Choroid plexus epithelial cell (primary cell): ENCODE data around the gene GNPTAB.

Experiments used
- DNase-seq: peaks from one replicate; pipeline ENCODE4 v3.0.0-alpha.2; 2010; ENCODE audit warnings: low read depth
- H3K4me3 ChIP-seq: 2 replicates; pipeline ENCODE4 v1.5.1; 2011; ENCODE audit warnings: low read depth, mild to moderate bottlenecking, control low read depth, low read length, moderate library complexity
- CTCF ChIP-seq: conservative IDR thresholded peaks from 2 replicates; pipeline ENCODE4 v1.5.1; 2011; ENCODE audit warnings: low read depth, mild to moderate bottlenecking, control low read depth, inconsistent platforms, low read length, moderate library complexity

Gene GNPTAB

GRCh38 chr12:101847325-101847724, 16.6 kb upstream of the GNPTAB start:
- DNase-seq: no peak
- no peak overlapping the region for H3K4me3 ChIP-seq
- TF ChIP-seq CTCF: no peak

DNA sequence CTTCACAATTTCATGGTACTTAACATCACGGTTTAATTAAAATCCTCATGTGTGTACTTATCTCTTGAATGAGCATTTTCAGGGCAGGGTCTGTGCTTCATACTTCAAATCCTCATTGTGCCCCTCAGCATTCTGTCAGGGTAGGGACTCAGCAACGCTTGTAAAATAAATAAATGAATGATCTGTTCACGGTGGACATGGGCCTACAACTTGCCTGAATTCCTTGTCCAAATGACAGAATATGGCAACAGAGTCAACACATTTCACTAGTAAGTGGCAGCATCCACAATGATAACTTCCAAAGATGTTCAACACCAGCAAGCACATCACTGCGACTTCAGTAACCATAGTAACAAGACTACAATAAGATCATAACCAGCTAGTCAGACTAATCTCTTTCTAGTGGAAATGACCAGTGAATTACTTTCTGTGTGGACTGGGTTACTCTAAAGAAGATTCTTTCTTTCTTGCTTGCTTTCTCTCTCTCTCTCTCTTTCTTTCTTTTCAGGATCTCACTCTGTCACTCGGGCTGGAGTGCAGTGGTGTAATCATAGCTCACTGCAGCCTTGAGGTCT, 14.5 kb upstream of the GNPTAB start:
- TF ChIP-seq CTCF: no peak
- no peak overlapping the region for H3K4me3 ChIP-seq
- DNase-seq: no peak

DNA sequence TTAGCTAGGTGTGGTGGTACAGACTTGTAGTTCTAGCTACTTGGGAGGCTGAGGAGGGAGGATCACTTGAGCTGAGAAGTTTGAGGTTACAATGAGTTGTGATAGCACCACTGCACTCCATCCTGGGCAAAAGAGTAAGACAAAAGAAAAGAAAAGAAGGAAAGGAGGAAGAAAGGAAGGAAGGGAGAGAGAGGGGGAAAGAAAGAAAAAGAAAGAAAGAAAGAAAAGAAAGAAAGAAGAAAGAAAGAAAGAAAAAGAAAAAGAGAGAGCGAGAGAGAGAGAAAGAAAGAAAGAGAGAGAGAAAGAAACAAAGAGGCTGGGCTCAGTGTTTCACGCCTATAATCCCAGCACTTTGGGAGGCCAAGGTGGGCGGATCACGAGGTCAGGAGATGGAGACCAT, 10.3 kb upstream of the GNPTAB start:
- no peak overlapping the region for H3K4me3 ChIP-seq
- no peak for TF ChIP-seq CTCF
- no peak for DNase-seq

GRCh38 chr12:101839324-101840283, 8.8 kb upstream of the GNPTAB start:
- peak; percentile 87 for TF ChIP-seq CTCF
- H3K4me3 ChIP-seq: no peak overlapping the region
- peak; percentile 85 for DNase-seq

DNA sequence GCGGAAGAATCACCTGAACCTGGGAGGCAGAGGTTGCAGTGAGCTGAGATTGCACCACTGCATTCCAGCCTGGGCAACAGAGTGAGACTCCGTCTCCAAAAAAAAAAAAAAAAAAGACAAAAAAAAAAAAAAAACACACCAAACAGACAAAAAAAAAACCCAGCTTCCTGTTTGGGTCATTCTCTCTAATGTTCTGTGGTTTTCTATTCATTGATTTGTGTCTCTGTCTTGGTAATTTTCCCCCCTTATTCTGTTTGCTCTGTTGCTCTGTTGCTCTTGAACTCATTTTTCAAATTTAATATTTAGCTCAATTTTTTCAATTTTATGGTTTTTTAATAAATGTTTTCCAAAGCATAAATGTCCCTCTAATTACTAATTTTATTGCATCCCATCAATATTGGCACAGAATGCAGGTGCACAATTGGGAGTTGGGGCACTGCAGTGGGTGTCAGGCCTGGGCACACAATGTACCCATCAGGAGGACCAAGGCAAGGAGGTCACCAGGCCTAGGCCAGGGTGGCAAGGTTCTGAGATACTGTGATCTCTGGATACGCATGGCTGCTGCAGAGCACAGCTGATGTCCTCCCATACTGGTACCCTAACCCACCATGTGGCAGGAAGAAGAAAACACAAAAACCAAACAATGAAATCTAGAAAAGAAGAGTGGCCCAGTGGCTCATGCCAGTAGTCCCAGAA, 8.0 kb upstream of the GNPTAB start:
- no peak for TF ChIP-seq CTCF
- no peak overlapping the region for H3K4me3 ChIP-seq
- no peak for DNase-seq

GRCh38 chr12:101832030-101832429, 1.3 kb upstream of the GNPTAB start:
- TF ChIP-seq CTCF: no peak
- DNase-seq: no peak
- no peak overlapping the region for H3K4me3 ChIP-seq
